HUES48 (cell line): ENCODE data around the gene CYFIP1.

Source experiments
- H3K27ac ChIP-seq: one replicate; pipeline ENCODE4 v1.7.0; 2013; ENCODE audit warnings: low read depth, low read length, inconsistent platforms
- H3K27me3 ChIP-seq: 2 replicates; pipeline ENCODE4 v1.6.1; 2013; ENCODE audit warnings: mild to moderate bottlenecking, low read length; ENCODE audit not compliant: control insufficient read depth, insufficient read depth
- H3K36me3 ChIP-seq: 2 replicates; pipeline ENCODE4 v1.6.1; 2013; ENCODE audit warnings: low read length; ENCODE audit not compliant: control insufficient read depth, insufficient read depth
- H3K4me1 ChIP-seq: 2 replicates; pipeline ENCODE4 v1.6.1; 2013; ENCODE audit warnings: mild to moderate bottlenecking, low read length; ENCODE audit not compliant: control insufficient read depth, insufficient read depth
- H3K4me3 ChIP-seq: 2 replicates; pipeline ENCODE4 v1.5.1; 2013; ENCODE audit warnings: mild to moderate bottlenecking, low read depth, low read length
- H3K9ac ChIP-seq: 2 replicates; pipeline ENCODE4 v1.6.1; 2013; ENCODE audit warnings: mild to moderate bottlenecking, low read depth, low read length, moderate library complexity
- H3K9me3 ChIP-seq: 2 replicates; pipeline ENCODE4 v1.6.1; 2013; ENCODE audit warnings: low read length; ENCODE audit not compliant: control insufficient read depth, insufficient read depth

CYFIP1 gene

DNA sequence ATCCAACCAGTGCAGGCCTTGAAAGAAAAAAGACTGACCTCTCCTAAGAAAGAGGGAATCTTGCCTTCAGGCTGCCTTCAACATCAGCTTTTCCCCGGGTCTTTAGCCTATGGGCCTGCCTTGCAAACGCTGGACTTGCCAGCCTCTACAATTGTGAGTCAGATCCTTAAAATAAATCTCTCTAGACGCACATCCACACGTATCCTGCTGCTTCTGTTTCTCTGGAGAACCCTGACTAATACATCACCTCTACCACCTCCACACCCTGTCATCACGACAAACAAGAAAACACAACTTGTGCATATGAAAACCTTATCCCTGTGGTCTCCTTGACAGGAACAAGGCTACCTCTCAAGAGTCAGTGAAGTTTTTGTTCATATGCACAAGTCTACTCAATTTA is 11.8 kb downstream of the CYFIP1 start:
- no peak overlapping the region for H3K9ac ChIP-seq
- H3K27me3 ChIP-seq: no peaks in the 10 kb centered on the region
- no peaks in the 10 kb centered on the region for H3K9me3 ChIP-seq
- H3K36me3 ChIP-seq: no peaks in the 10 kb centered on the region
- H3K27ac ChIP-seq: no peak overlapping the region
- H3K4me1 ChIP-seq: peaks cover 16% of the 10 kb centered on the region
- H3K4me3 ChIP-seq: no peak overlapping the region

DNA sequence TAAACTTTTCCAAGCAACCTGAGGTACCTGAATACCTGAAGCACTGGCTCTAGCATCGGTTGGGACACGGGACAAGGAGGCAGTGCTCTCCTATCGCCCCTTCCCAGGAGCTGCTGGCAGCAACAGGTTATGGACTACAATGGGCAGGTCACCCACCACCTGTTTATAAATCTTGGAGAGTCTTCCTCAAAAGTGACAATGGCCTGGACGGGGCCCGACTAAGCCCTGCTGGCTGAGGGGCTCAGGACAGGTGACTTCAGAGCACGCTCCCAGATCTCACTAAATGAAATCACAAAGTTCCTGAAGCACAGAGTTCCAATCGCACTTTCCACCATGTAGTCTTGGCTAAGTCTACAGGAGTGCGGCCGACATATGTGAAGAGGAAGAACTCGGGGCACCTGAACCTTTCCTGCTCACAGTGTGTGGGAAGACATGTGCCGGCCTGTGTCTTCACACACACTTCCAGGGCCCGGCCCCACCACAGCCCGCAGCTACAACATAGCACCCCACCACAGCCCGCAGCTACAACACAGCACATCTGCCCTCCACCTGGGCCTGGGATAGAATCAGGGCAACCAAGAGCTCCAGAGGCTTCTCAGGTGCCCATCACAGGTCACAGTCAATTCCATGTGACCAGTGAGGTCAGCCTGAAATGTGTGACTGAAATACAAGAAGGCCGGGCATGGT is 12.9 kb downstream of the CYFIP1 start:
- Histone ChIP-seq H3K9me3 (no peaks in the 10 kb centered on the region), H3K36me3 (no peaks in the 10 kb centered on the region), H3K9ac (no peak overlapping the region), H3K4me1 (peaks cover 16% of the 10 kb centered on the region), H3K27me3 (no peaks in the 10 kb centered on the region), H3K27ac (no peak overlapping the region), H3K4me3 (no peak overlapping the region)

DNA sequence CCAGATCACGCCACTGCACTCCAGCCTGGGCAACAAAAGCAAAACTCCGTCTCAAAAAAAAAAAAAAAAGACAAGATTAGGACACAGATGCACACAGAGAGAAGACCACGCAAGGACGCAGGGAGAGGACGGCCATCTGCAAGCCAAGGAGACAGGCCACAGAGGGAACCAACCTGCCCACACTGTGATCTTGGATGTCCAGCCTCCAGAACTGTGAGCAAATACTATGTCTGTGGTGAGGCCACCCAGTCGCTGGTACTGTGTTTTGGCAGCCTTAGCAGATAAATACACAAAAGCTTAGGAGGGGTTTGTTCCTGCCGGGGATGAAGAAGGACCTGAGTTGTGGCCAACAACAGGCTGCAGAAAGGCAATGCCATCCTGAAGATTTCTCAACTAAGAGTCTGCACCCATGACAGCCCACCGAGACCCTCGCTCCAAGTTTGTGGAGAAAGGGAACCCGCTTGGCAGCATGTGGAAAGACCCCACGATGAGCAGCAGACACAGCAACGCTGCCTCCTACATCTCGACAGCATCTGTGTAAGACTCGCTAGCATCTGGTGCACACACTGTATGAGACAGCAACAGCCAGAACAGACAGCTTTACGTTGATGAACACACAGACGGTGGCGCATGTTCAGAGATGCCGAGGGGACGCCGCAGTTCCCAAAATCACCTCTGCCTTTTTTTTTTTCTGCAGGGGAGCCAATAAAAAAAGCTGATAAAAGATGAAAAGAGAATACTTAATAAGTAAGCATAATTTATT is 13.7 kb downstream of the CYFIP1 start:
- peaks cover 16% of the 10 kb centered on the region for H3K4me1 ChIP-seq
- no peaks in the 10 kb centered on the region for H3K36me3 ChIP-seq
- H3K9me3 ChIP-seq: no peaks in the 10 kb centered on the region
- no peaks in the 10 kb centered on the region for H3K27me3 ChIP-seq
- no peak overlapping the region for H3K4me3 ChIP-seq
- H3K27ac ChIP-seq: no peak overlapping the region
- no peak overlapping the region for H3K9ac ChIP-seq

DNA sequence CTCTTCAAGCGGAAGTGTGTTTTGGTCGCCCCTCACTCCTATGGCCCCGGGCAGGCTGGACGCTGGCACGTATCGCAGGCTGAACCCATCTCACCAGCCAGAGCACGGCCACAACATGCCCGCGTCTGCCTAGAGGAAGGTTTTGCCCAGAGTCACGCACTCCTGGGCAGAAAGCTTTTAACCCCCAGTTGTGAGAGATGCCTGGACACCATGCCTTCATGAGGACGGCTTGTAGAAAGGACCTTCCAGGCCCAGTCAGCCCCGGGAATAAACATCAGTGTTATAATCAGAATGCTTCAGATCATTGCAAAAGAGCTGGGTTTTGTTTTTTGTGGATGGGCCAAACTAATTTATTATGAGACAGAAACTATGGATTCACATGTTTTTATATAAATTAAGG is 16.5 kb downstream of the CYFIP1 start:
- Histone ChIP-seq H3K4me1 (peaks cover 8% of the 10 kb centered on the region), H3K36me3 (no peaks in the 10 kb centered on the region), H3K4me3 (no peak overlapping the region), H3K27ac (no peak overlapping the region), H3K9me3 (no peaks in the 10 kb centered on the region), H3K9ac (no peak overlapping the region), H3K27me3 (no peaks in the 10 kb centered on the region)

DNA sequence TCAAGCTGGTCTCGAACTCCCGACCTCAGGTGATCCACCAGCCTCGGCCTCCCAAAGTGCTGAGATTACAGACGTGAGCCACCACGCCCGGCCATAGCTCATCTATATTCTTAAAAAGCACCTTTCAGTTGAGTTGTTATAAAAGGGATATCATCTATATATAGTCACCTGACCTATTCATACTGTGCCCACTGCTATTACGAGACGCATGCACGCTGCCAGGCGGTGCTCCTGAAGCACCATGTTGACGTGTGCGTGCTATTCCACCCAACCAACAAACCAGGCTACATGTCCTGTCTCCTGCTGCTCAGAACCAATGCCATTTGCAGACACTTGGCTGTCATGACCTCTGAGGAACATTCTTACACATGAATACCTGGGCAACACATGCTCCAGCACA is 17.6 kb downstream of the CYFIP1 start:
- H3K9ac ChIP-seq: no peak overlapping the region
- no peaks in the 10 kb centered on the region for H3K36me3 ChIP-seq
- H3K4me3 ChIP-seq: no peak overlapping the region
- peaks cover 3% of the 10 kb centered on the region; the same call in 1 of the 2 replicates for H3K4me1 ChIP-seq
- H3K27me3 ChIP-seq: no peaks in the 10 kb centered on the region
- H3K9me3 ChIP-seq: no peaks in the 10 kb centered on the region
- no peak overlapping the region for H3K27ac ChIP-seq

DNA sequence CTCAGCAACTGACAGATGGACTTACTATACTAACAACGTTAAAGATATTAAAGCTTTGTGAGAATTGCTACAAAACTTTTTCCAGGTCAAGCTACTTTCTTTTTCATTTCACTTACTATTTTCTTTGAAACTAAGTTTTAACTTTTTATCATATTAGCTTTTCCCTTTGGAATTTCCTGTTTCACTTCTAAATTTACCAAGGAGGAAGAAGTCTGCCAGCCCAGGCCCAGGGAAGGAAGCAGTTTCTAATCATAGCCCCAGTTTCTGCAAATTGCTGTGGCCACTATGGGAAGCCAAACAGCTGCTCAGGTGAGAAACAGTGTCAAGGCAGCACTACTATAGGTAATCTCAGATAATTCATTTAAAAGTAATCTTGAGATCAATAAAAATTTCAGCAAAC is 18.4 kb downstream of the CYFIP1 start:
- H3K4me1 ChIP-seq: peaks cover 3% of the 10 kb centered on the region; the same call in 1 of the 2 replicates
- no peak overlapping the region for H3K27ac ChIP-seq
- no peaks in the 10 kb centered on the region for H3K36me3 ChIP-seq
- no peaks in the 10 kb centered on the region for H3K27me3 ChIP-seq
- H3K9ac ChIP-seq: no peak overlapping the region
- H3K9me3 ChIP-seq: no peaks in the 10 kb centered on the region
- no peak overlapping the region for H3K4me3 ChIP-seq

DNA sequence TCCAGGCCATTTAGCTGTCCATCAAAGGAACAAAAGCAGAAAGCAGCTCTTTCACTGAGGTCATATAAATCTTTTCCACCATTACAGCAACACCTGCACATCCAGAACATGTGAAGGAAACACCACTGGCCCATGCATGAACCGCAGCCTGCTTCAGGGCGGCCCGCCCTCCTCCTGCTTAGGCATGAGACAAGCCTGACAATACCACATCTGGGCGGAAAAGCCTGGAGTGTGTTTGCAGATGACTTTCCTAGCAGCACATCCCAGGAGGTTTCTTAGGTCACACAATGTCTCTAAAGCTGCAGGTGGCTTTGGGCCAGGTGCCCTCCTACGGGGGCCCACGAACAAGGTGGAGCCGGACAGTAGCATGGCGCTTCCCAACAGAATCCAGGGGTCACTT is 19.6 kb downstream of the CYFIP1 start:
- Histone ChIP-seq H3K4me3 (no peak overlapping the region), H3K27ac (no peak overlapping the region), H3K4me1 (peaks cover 3% of the 10 kb centered on the region; the same call in 1 of the 2 replicates), H3K36me3 (no peaks in the 10 kb centered on the region), H3K9me3 (no peaks in the 10 kb centered on the region), H3K9ac (no peak overlapping the region), H3K27me3 (no peaks in the 10 kb centered on the region)

DNA sequence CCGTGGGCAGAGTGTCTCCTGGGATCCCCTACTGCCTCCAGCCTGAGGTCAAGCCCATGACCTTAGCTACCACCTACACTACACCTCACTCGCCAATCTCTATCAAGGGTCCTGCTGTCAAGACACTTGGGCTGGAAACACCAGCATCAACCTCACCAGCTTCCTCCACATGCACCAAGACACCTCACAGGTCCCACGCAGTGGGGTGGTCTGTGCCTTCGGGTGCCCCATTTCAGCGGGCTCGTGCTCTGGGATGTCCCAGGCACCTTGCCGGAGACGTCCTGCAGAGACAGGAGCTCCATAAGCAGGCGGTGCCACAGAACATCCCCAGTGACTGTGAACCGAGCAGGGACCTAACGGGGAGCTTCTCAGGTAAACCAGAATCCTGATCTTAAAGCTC is 20.0 kb downstream of the CYFIP1 start:
- H3K36me3 ChIP-seq: no peaks in the 10 kb centered on the region
- peaks cover under 1% of the 10 kb centered on the region; the same call in 1 of the 2 replicates for H3K27me3 ChIP-seq
- H3K27ac ChIP-seq: no peak overlapping the region
- H3K9ac ChIP-seq: no peak overlapping the region
- H3K4me1 ChIP-seq: peaks cover 3% of the 10 kb centered on the region; the same call in 1 of the 2 replicates
- no peak overlapping the region for H3K4me3 ChIP-seq
- H3K9me3 ChIP-seq: no peaks in the 10 kb centered on the region

DNA sequence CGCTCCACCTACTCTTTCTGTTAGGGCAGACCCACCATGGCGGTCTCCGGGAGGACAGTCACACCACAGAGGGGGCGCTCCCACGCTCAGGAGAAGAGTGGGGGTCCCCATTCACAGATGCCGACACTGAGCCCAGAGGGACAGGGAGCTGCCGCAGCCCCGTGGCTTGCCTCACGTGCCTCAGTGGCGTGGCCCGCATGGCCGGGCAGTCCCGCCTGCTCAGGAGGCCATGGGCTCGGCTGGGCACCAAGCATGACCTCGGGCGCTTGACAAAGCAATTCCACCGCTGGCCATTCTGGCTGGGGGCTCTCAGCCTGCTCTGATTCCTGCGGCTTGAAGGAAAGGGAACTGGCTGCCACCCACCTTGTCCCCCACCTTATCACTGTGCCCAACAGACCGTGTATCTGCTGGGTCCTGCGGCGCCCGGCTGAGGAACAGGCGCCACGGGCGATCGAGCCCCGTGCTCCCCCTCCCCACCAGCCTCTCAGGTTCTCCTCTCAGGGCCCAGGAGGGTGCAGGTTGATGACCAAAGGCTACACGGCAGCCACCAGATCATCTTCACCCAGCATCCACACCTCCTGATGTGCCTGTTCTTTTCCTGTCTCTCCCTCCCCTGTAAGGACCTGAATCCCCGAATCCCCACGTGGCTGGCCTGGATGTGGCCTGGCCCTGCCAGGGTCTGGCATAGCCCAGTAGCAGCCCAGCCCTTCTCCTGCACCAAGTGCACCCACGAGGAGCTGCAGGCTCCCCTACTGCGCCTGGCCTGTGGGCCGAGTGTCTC is 20.7 kb downstream of the CYFIP1 start:
- H3K9me3 ChIP-seq: no peaks in the 10 kb centered on the region
- no peak overlapping the region for H3K4me3 ChIP-seq
- no peak overlapping the region for H3K27ac ChIP-seq
- peaks cover 7% of the 10 kb centered on the region; the same call in 1 of the 2 replicates for H3K27me3 ChIP-seq
- H3K9ac ChIP-seq: no peak overlapping the region
- H3K36me3 ChIP-seq: no peaks in the 10 kb centered on the region
- peaks cover 3% of the 10 kb centered on the region; the same call in 1 of the 2 replicates for H3K4me1 ChIP-seq

DNA sequence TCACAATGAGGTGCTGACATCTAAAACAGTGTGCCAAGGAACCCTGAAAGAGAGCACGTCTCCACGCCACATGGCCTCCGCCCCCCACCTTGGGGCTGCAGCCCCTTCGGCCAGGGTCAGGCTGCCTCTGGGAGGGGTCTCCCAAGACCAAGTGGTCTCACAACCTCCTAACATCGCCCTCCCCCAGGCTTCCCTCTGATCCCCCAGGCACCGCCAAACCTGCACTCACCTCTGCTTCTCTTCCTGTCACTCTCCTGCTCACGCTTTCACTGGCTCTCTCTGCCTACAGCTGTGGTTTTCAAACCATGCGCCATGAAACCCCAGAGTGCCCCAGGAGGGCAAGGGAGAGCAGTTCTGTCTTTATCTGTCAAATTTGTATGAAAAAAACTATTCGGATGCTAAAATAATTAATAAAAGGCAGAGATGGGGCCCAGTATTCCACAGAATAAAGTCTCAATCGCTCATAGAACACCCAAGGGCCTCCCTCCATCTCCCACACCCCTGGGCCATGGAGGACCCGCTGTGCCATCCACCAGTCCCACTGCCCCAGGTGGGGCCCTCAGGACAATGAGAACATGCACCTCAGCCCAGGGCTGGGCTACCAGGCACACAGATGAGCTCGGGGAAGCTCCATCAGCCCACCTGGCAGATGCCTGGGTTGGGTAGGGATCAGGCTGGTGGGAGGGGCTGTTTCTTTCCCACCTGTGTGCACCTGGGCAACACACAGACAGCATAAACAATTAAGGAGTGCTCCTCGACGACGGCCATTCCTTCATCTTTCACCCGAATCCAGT is 21.5 kb downstream of the CYFIP1 start:
- no peak overlapping the region for H3K4me3 ChIP-seq
- no peak overlapping the region for H3K9ac ChIP-seq
- H3K36me3 ChIP-seq: no peaks in the 10 kb centered on the region
- H3K27me3 ChIP-seq: peaks cover 11% of the 10 kb centered on the region; the same call in 1 of the 2 replicates
- H3K4me1 ChIP-seq: no peaks in the 10 kb centered on the region
- H3K27ac ChIP-seq: no peak overlapping the region
- no peaks in the 10 kb centered on the region for H3K9me3 ChIP-seq
